NCI-H128 (cell line): Measurements from ENCODE around the gene RABGAP1L.
A peak's percentile ranks its signal among the peaks of the same experiment; 100 is the strongest.
"Not testable (repeated sequence)": the region's sequence is repeated elsewhere in the genome, so short reads cannot be mapped to it uniquely, and the experiment has no call there.

ENCODE experiments used
- DNase-seq: peaks from one replicate; lab custom pipeline; 2025; ENCODE audit not compliant: unreplicated experiment; lab: John Stamatoyannopoulos, UW

The RABGAP1L gene

GRCh38 chr1:174848593-174849560 lies 689.6 kb downstream of the RABGAP1L start:
- DNase-seq, result not testable (repeated sequence)

- DNase-seq, result no peak
Observed at GRCh38 chr1:174850726-174851125, 691.4 kb downstream of the RABGAP1L start.

GRCh38 chr1:174858301-174858700 lies 699.0 kb downstream of the RABGAP1L start:
- no peak for DNase-seq

- DNase-seq, result no peak
Observed at GRCh38 chr1:174870319-174870718, 711.0 kb downstream of the RABGAP1L start.

GRCh38 chr1:174871886-174872285 lies 712.6 kb downstream of the RABGAP1L start:
- no peak for DNase-seq

GRCh38 chr1:174872615-174873058 lies 713.3 kb downstream of the RABGAP1L start:
- no peak for DNase-seq

- DNase-seq, result no peak
Observed at GRCh38 chr1:174874331-174875053, 715.2 kb downstream of the RABGAP1L start.

- peak; percentile 67 for DNase-seq
Observed at GRCh38 chr1:174875306-174875705, 716.0 kb downstream of the RABGAP1L start.

- DNase-seq, result no peak
Observed at GRCh38 chr1:174877208-174877673, 717.9 kb downstream of the RABGAP1L start.

GRCh38 chr1:174880171-174880570 lies 720.9 kb downstream of the RABGAP1L start:
- no peak for DNase-seq

- no peak for DNase-seq
Observed at GRCh38 chr1:174883409-174883808, 724.1 kb downstream of the RABGAP1L start.

- no peak for DNase-seq
Observed at GRCh38 chr1:174884038-174884437, 724.7 kb downstream of the RABGAP1L start.

GRCh38 chr1:174884566-174884965 lies 725.2 kb downstream of the RABGAP1L start:
- DNase-seq, result no peak

GRCh38 chr1:174890024-174890423 lies 730.7 kb downstream of the RABGAP1L start:
- no peak for DNase-seq

- DNase-seq, result no peak
Observed at GRCh38 chr1:174892016-174892415, 732.7 kb downstream of the RABGAP1L start.

GRCh38 chr1:174894117-174894762 lies 734.9 kb downstream of the RABGAP1L start:
- no peak for DNase-seq

GRCh38 chr1:174895610-174896009 lies 736.3 kb downstream of the RABGAP1L start:
- not testable (repeated sequence) for DNase-seq

GRCh38 chr1:174898102-174898797 lies 738.9 kb downstream of the RABGAP1L start:
- no peak for DNase-seq

- DNase-seq, result no peak
Observed at GRCh38 chr1:174900317-174900716, 741.0 kb downstream of the RABGAP1L start.

GRCh38 chr1:174902531-174903099 lies 743.3 kb downstream of the RABGAP1L start:
- no peak for DNase-seq
